GM23338 (cell line): ENCODE data around the gene PROP1.

Experiments used
- CREB1 ChIP-seq: fragments of 250-450 bp; sonication (Bioruptor Pico); IDR thresholded peaks from 2 replicates; pipeline ENCODE4 v1.5.0; 2020; ENCODE audit warnings: low read depth, mild to moderate bottlenecking, moderate library complexity
- CTCF ChIP-seq, 2 experiments: fragments of 200-600 bp in 1 of 2; sonication (generic) in 1 of 2; conservative IDR thresholded peaks; 2 replicates each; pipeline versions ENCODE4 v1.5.1 to v1.6.1; 2016 to 2017; ENCODE audit warnings: antibody characterized with exemption in 2 of 2, low read depth in 2 of 2, mild to moderate bottlenecking in 2 of 2, moderate library complexity in 1 of 2
- EZH2 ChIP-seq: fragments of 200-600 bp; sonication (generic); IDR thresholded peaks from one replicate; pipeline ENCODE4 v1.8.0; 2017; ENCODE audit warnings: antibody characterized with exemption, mild to moderate bottlenecking, low read depth; ENCODE audit not compliant: unreplicated experiment
- EZH2phosphoT487 ChIP-seq: fragments of 200-600 bp; sonication (generic); IDR thresholded peaks from one replicate; pipeline ENCODE4 v1.8.1; 2018; ENCODE audit warnings: antibody characterized with exemption; ENCODE audit not compliant: unreplicated experiment
- POLR2AphosphoS5 ChIP-seq: IDR thresholded peaks from 2 replicates; pipeline ENCODE4 v1.6.1; 2016; ENCODE audit warnings: antibody characterized with exemption, low read depth
- REST ChIP-seq: IDR thresholded peaks from one replicate; pipeline ENCODE4 v1.6.1; 2018; ENCODE audit warnings: antibody characterized with exemption; ENCODE audit not compliant: unreplicated experiment
- ZNF331 ChIP-seq: fragments of 250-450 bp; sonication (Bioruptor Pico); IDR thresholded peaks from 2 replicates; pipeline ENCODE4 v1.5.0; 2020; ENCODE audit warnings: low read depth, mild to moderate bottlenecking, moderate library complexity

- TF ChIP-seq CTCF (conservative IDR thresholded peaks at IDR 0.05; ENCODE audit: low read depth in 2 of 2) (no peak), REST (no peak), CREB1 (CRISPR knock-in tag) (no peak), POLR2AphosphoS5 (no peak), EZH2 (no peak), ZNF331 (CRISPR knock-in tag) (no peak), EZH2phosphoT487 (no peak)
Observed at GRCh38 chr5:177959315-177959714, 36.7 kb downstream of the PROP1 start.
